HG03045 (cell line): Measurements from ENCODE around the gene UBTD1.

Source experiments
- ATAC-seq: cut with Tn5 transposase; IDR thresholded peaks from one replicate; pipeline ENCODE4 v1.9.1; 2021; ENCODE audit warnings: mild to moderate bottlenecking, moderate library complexity; ENCODE audit not compliant: unreplicated experiment

UBTD1 gene

DNA sequence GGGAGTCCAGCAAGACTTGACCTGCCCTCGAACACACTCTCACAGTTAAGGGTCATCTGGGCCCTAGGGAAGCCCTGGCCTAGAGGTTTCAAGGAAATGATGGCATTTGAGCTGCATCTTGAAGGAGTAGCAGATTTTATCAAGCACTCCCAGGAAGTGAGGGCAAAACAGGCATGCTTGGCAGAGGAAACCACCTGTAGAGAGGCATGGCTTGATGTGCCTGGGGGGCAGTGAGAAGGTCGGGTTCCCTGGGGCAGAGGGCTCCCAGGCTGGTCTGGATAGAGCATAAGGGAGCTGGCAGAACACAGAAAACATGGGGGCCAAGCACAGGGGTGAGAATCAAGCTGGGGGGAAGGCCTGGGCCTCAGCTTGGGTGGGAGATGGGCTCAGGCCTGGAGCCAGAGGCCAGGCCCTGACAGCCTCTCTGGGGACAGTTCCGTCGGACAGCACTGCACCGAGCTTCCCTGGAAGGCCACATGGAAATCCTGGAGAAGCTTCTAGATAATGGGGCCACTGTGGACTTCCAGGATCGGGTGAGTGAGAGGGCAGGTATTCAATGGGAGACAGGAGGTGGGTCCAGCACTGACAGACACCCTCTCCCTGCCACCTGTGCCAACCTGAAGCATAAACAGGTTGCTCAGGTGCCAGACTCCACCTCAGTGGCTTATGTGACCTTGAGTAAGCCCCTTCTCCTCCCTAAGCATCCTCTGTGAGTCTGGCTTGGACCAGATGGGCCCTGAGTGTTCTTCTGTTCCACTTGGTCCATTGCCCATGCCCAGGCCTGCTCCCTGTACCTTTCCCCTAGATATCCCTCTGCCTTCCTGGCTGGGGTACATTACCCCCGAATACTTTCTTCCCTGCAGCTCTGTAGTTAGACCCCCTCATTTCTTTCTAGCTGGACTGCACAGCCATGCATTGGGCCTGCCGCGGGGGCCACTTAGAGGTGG, 82.0 kb downstream of the UBTD1 start:
- ATAC-seq: no peak

- no peak for ATAC-seq
Measured at GRCh38 chr10:97582169-97582568, 83.4 kb downstream of the UBTD1 start.

GRCh38 chr10:97583476-97583875, 84.8 kb downstream of the UBTD1 start:
- ATAC-seq: no peak

DNA sequence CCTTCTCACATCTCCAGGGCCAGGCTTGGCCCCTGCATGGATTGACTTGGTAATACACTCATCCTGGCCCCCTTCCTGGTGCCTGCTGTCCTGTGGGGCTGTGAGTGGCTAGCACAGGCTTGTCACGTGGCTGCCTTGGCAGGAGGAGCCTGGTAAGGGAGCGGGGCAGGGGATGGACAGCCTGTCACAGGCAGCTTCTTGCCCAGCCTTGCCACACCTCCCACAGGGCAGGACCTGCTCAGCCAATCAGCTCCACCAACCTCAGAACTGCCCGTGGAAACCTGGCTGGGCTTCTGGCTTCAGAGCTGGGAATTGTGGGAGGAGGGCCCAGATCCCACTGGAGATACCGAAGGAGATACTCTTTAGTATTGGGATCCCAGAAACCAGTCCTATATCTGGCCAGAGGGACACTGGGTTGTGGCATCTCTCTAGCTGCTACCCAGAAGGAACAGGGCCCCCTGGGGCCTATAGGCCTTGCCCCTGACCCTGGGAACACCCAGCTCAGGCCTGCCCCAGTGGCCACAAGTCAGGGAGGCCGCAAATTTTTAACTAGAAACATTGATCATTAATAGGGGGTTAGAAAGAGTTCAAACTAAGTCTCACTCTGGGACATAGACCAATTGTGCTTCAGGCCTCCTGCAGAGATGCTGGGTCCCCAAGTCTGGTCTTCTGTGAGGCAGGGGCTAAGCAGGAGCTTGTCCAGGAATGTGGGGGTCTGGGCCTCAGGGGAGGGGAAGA, 85.5 kb downstream of the UBTD1 start, which contains the start of gene HOGA1:
HOGA1 (plus strand) TSS at position 330 of the 738 bp plus-strand sequence; CDS start at position 645, 315 bp downstream.
- no peak for ATAC-seq

DNA sequence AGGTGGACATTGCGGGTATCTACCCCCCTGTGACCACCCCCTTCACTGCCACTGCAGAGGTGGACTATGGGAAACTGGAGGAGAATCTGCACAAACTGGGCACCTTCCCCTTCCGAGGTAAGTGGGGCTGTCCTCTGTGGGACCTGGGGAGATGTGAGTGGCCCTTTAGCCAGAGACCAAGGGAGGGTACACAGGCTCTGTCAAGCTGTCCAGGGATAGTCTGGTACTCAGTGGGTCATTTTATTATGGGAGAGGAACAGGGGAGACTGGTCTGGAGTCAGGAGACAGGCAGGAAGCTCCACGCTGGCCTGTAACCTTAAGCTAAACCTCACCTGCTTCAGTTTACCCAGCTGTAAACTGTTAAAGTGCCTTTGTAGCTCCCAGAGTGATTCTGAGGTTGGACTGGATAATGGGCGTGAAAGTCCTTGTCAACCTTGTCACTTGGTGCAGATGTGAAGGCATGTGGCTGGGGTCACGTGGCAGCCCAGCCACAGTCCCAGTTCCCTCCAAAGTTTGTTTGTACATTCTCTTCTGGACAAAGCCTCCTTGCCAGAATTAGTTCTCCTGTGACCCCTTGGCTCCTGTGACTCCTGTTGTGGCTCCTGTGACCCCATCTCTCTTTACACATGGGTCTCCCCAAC, 86.2 kb downstream of the UBTD1 start:
- no peak for ATAC-seq

DNA sequence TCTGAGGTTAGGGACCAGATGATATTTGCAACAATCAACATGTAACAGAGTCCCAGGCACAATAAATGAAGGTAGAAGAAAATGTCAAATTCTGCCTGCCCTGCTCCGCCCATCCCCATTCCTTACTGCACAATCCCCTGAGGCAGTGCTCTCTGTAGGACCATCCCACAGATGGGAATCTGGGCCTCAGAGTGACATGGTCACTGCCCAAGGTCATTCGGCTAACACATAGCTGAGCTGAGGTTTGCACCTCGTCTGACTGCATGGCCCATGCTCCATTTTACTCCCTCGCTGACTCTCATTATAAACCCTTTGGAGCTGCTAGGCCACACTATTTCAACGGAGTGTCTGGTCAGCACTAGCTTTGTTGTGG, 86.7 kb downstream of the UBTD1 start:
- no peak for ATAC-seq

- no peak for ATAC-seq
Measured at GRCh38 chr10:97587183-97587582, 88.5 kb downstream of the UBTD1 start.

DNA sequence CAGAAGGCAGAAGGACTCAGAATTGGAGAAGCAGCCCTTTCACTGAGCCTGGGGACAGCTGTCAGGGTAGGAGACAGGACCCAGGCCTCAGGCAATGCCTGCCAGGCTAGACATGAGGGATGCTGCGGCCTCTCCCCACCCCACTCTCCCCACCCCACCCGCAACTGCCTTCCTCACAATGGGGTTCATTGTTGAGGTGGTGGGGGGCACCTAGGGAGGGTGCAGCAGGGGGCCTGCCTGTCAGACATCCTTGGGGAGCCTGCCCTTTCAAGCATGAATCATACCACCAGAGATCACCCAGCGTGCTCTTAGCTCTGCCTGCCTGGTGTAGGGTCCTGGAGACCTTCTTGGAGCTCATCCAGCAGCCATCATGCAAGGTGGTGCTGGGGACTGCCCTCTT, 90.8 kb downstream of the UBTD1 start, which contains the start of gene C10orf62:
C10orf62 (plus strand) TSS at position 243 of the 400 bp plus-strand sequence. CDS start 177 bp downstream, outside the sequence.
- ATAC-seq: no peak

DNA sequence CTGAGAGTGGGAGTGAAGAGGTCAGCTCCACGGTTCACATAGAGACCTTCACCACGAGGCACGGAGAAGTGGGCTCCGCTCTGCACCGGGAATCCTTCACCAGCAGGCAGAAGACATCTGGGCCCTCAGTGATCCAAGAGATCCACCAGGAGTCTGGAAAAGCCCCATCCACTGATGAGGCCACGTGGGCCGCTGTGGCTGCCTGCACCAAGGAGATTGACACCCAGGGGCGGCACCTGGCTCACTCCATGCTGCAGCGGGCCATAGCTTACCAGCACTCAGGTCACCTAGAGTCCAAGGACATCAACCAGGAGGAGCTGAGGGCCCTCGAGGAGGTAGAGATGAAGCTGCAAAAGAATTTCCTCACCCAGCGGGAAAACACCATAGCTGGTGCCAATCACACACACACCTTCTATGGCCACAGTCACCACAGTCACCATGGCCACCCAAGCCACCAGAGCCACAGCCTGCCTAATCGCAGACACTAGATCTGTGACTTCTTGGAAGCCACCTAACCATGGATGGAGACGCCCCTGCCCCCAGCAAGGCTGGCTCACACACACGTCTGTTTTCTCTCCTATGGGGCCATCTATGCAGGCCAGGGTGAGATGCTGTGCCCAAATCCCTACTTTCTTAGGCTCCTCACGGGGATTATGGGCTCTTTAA, 91.5 kb downstream of the UBTD1 start:
- ATAC-seq: no peak

DNA sequence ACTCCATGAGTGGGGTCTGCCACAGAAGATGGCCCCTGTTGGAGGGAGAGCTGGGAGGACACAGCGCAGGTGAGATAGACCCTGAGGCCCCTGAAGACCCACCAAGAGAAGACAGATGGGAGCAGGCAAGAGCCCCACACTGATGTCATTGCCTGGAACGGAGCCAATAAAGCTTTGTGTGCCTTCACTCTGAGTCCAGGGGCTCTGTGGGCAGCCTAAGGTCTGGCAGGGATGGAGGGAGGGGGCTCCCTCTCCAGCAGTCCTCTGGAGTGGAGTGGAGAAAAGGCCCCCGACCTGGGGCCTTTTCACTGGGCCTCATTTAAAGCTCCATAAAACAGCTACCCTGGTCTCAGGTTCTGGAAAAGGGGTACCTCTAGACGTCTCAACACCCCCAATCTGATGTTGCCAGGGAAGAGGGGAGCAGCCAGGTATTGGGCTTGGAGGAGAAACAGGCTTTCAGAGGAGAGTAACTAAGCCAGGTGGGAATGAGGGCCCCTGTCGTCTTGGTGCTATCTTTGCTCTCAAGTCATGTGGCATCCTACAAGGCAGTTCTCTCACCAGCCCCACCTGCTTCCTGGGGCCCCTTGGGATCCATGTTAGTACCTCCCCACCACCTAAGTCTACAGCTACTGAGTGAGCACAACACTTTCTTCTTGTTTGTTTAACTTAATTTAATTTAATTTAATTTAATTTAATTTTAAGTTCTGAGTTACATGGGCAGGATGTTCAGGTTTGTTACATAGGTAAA, 92.2 kb downstream of the UBTD1 start:
- ATAC-seq: no peak

DNA sequence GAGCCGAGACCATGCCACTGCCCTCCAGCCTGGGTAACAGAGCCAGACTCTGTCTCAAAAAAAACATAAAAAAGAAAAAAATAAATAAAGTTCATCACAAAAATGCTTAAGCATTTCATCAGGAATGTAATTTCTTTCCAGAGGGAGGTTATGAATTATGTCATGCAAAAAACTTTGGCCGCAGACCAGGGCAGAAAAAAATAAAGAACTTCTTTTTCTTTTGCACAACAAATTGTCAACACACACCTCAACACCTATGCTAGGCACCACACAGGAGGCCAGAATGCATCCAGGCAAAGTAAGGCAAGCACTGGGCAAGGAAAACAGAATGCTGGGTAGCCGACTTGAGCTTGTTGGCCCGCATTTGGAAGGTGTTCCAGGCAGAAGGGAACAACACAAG, 94.7 kb downstream of the UBTD1 start:
- ATAC-seq: no peak

DNA sequence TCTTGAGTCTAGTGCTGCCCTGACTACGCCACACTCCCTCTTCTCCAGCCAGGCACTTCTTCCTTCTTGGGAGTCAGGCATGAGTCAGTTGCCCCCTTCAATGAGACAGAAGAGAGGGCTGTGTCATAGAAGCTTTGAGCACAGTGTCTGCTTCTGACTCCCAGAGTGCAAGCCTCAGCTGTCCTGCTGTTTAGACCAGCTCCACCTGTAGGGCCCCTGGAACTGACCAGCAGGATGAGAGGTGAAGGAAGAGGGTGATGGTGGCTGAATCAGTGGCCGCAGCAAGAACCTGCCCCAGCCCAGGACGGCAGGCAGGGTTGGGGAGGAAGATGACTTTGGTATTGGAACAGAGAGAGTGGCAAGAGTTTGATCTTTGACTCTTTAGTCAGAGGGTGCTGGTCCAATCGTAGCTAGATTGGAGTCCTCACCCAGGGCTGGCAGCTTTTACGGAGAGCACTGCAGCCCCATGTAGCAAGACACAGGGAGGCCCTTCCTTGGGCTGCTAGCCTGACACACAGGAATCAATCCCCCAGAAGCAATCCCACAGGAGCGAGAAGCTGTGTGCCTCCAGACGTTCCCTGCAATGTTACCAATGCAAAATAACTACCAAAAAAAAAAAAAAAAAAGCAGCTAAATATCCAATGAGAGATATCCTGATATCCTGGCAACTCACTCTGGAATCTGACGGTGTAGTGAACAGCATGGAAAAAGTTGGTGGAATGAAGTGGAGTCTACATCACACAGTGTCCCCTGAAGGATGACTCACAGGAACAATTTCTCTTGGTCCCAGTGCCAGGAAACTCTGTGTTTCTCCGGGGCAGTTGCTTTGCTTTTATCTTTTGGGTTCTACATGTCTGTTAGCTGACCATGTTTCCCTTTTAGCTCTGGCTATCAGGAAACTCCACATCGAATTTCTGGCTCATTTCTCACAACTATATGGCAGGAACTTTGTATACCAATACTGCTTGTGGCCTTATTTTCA, 97.7 kb downstream of the UBTD1 start:
- ATAC-seq: no peak

DNA sequence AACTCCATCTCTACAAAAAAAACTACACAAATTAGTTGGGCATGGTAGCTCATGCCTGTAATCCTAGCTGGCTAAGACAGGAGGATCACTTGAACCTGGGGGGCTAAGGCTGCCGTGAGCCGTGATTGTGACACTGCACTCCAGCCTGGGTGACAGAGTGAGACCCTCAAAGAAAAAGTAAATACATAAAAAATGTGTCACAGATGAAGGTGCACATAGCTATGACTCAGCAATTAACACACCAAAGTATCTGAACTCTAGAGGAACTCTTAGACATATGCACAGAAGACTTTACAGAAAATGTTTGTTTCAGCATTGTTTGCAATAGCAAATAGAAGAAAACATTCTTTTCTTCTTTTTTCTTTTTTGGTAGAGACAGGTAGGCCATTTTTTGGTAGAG, 99.1 kb downstream of the UBTD1 start:
- ATAC-seq: no peak

DNA sequence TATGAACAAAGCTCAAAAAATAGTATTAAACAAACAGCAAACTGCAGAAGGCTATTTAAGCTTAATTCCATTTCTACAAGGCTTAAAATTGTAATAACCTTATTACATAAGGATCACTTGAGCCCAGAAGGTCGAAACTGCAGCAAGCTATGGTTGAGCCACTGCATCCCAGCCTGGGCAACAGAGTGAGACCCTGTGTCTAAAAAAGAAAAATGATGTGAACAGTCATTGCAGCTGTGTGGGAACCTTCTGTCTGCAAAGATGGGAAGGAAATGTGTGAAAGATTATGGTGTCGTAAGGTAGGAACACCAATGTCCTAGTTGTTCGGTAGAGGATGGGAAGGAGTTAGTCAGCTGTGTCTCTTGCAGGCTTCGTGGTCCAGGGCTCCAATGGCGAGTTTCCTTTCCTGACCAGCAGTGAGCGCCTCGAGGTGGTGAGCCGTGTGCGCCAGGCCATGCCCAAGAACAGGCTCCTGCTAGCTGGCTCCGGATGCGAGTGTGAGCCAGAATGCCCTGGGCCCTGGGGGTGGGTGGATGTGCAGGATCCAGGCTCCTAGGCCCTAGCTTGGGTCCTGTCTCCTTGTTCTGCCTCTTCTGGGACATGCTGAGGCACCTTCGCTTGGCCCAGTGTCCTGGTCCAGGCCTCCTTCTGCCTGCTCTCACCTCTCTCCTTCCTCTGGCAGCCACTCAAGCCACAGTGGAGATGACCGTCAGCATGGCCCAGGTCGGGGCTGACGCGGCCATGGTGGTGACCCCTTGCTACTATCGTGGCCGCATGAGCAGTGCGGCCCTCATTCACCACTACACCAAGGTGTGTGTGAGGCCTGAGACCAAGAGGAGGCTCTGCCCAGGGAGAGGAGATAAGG, 99.9 kb downstream of the UBTD1 start:
- ATAC-seq: no peak

DNA sequence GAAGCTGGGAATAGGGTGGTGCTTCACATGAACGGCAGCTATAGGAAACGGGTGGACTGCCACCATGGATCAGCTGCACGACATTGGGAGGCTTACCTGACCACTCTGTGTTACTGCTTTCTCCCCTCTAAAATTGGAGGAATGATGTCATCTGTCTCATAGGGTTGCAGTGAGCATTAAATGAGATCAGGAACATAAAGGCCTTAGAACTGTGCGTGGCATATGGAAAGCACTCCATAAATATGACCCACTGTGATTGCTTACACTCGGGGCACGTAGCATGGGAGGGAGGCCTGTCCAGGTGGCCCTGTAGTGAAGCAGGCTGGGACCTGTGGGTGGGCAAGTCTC, 100.5 kb downstream of the UBTD1 start:
- ATAC-seq: no peak

- ATAC-seq: no peak
Measured at GRCh38 chr10:97600616-97601015, 101.9 kb downstream of the UBTD1 start.

- no peak for ATAC-seq
Measured at GRCh38 chr10:97601268-97602215, 102.8 kb downstream of the UBTD1 start.
